Renal cortical epithelial cell (primary cell): ENCODE results near the gene CHKA. TPM values are rescaled to one million over a fixed set of nuclear protein-coding genes. Genes with fewer than 3 reads are reported as not detected.

Source experiments
- DNase-seq: peaks from one replicate; pipeline ENCODE4 v3.0.0-alpha.2; 2011; ENCODE audit warnings: low read depth
- total RNA-seq: library from RNA; depleted of rRNA; stranded (reverse); fragments of >200 nt; gene quantifications from 2 replicates; pipeline ENCODE4 v1.2.3, GENCODE V29; 2014

CHKA gene
- total RNA-seq, 1 donor from 2014 or later: 23.6 TPM

DNA sequence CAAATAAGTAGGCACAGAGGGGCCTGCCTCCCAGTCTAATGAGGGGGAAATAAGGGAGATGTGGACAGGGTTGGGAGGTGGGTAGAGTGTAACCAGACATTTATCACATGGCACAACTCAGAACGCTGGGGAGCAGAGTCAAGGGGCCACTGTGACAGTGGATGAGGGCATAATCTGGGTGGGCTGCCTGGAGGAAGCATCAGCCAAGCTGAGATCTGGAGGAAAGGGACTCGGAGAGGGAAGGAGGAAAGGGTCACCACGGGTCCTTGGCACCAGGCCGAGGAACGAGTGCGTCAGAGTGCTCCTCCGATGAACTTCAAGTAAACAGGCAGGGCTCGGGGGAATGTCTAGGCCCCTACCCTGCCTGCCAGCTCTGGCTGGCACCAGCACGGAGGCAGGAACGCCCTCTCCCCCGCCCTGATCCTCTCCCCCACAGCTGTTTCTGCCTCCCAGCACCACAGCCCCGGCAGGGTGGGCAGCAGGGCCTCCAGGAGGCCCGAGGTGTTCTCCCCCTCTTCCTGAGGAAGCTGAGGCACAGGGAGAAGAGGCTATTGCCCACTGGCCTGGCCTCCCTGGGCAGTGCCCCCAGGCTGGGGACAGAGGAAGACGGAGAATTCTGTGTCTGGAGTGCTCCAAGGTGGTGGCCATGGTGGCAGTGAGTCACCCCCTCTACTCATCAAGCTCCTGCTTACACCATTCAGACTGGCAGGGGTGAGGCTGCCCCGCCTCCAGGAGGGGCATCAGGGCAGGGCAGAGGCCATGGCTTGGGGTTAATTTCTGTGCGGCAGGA, 106.8 kb downstream of the CHKA start:
- DNase-seq: peak; percentile 96

DNA sequence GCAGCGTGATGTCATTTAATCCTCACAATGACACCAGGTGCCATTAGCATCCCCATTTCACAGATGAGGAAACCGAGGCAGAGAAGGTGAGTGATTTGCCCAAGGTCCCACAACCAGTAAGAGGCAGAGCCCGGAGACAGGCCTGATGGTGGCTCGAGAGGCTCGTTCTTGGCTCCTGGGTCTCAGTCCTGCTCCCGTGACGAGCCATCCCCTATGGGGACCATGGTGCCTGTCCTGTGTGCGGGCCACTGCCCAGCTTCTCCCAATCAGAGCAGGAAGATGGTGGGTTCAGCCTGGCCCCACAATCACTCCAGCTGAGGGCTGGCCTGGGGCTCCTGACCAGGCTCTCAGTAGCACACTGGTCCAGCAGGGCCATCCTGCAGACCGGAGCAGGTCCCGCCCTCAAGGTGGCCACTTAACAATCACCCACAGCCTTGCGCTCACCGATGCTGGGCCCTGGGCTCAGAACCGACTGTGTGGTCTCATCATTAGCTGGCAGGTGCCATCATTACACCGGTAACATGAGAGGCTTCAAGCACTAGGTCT, 107.5 kb downstream of the CHKA start:
- no peak for DNase-seq

DNA sequence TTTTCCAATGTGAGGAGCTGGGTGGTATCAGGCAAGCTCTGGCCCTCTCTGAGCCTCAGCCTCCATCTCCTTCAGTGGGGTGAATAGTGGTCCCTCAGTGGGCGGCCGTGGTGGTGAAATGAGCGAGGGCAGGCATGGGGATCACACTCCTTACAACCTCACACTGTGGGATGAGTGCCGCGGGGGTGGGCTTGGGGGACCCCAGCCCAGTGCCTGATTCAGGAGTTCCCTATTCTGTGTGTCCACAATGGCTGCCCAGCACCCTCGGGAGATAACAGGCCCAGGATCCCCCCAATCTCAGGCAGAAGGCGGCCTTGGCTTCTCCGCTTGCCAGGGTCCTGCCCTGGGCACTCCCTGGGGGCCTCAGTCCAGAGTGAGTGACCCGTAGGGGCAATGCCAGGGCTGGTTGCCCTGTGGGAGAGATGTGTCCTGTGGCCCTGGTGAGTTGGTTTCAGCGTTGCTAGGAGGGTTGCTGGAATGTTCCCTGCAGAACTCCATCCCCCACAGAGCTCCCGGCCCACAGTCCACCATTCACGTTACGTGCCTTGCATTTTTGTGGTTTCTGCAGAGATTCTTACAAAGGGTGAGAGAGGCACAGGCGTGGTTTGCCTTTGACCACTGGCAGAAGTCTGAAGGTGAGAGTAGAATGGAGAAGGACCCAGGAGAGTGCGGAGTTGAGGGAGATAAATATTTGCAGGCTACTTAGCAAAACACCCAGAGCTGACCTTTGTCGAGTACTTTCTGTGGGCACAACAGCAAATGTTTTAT, 108.2 kb downstream of the CHKA start:
- peak; percentile 99 for DNase-seq

DNA sequence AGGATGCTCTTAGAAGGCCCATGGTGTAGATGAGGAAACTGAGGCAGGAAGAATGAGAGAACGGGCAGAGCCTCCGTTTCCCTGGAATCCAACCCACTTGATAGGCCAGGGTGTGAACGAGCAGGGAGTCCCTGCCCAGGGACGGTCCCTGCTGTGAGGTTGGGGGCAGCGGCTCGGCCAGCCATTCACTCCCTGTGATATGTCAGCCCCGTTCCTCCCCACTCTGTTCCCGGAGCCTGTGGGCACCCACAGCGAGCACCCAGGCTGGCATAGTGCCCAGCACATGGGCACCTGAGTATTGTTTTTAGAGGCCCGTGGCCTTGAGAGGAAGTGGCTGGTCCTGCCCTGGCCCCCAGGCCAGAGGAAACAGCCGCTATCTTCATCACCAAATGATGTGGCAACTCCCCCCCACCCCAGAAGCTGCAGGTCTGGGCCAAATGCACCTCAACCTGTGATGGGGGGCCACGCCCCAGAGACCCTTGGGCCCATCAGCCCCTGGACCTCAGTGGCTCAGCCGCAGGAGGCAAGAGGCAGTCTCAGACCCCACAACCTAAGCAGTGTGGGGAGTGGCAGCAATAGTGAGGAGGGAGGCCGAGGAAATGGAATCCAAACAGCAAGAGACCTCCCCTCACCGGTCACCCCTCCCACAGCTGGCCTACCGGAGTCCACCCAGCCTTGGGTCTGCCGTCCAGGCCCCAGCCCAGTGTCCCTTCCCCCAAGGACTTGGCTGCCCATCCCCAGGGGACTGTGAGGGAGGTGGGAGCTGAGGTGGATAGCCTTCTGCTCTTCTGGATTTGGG, 108.9 kb downstream of the CHKA start:
- DNase-seq: peak; percentile 29

DNA sequence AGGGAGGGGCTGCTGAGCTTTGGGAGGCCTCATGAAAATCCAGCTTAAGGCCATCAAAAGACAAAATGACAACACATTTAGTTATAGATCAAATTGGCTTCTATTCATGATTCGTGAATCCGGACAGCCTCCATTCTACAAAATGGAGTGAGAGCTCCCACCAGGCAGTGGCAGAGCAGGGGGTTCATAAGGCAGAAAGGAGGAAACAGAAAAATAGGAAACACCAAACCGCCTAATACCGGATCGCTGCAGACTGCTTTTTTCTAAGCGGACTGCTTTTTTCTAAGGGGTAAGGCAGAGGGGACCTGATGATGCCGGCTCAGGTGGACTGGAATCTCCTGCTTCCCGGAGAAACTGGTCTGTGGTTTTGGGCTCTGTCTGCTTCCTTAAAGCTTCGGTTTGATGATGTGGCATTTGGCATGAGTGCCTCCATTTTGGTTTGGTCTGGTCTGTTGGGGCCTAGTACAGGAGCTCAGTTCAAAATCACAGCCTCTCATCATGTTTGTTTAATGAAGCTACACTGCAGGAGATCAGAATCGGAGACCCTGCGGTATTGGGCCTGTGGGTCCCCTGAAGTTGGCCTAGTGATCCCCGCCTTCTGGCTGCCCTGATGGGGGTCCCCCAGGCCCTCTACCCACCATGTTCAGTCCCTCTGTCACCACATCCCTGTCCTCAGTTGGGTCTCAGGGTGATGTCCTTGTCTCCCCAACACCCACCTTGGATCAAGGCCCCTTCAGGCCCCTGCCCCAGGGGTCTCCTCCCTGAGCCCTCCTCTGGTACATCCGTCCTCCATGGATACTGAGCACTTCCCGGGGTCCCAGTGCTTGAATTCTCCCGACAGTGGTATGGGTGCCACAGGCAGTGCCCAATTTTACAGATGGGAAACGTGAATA, 109.9 kb downstream of the CHKA start:
- DNase-seq: no peak

DNA sequence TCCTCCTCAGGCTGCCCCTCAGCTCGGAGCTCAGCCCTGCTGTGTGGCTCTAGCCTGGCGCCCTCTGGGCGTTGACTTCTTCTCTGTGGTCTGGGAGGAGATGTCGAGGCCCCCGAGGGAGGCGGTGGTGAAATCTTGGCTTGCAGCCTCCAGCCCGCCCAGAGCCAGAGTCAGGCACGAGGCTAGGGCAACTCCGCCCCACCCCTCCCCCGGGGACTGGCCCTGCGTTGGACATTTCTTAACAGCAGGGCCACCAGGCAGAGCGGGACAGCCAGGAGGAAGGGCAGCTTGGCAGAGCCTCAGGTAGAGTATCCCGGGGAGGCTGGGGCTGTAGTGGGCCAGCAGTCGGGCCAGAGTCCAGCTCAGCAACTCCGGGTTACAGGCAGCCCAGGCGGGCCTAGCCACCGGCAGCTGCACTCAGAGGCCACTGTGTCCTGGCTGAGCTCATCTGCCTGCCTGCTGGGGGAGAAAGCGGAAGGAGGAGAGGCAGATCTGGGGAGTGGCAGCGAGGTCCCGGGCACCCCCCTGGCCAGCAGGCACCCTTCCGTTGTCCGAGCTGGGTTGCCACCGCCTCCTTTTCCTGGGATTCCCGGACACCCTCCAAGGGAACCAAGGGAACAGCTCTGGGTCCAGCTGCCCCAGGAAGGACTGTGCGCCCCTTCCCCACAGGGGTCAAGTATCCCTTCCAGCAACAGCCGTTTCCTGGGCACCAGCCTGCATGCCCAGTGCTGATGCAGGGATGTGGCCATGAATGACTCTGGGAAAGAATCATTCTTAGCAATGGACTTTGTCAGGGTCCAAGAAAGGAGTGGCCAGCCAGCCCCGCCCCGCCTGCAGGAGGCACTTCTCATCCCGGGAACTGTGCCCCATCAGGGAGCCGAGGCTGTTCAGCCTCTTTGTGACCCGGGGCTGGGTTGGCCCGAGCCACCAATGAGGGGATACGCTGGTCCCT, 110.8 kb downstream of the CHKA start, which contains the start of gene ALDH3B1:
Gene ALDH3B1 (plus strand): TSS at position 238 of the 952 bp plus-strand sequence. CDS start 4,971 bp downstream, outside the sequence.
- peak; percentile 82 for DNase-seq

DNA sequence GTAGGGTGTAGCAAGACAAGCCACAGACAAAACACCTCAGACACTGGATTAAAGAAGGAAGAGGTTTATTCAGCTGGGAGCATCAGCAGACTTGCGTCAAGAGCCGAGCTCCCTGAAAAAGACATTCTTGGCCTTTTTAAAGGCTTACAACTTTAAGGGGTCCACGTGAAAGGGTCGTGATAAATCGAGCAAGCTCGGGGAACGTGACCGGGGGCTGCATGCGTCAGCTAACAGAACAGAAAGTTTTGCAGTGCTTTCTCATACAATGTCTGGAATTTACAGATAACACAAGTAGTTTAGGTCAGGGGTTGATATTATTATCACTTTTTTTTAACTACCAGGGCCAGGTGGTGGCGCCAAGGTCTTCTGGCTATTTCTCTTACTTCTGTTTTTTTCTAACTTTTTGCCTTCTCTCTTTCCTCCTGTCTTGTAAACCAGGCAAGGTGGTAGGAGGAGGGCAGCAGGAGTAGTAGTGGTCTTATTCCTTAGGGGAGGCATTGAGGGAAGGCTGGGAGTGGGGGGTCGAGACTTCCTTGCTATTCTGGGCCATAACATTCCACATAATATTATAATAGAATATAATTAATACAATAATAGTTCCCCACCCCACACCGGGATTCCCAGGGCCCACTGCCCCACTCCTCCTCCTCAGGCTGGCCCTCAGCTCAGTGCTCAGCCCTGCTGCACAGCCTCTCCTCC, 111.6 kb downstream of the CHKA start:
- peak; percentile 74 for DNase-seq

DNA sequence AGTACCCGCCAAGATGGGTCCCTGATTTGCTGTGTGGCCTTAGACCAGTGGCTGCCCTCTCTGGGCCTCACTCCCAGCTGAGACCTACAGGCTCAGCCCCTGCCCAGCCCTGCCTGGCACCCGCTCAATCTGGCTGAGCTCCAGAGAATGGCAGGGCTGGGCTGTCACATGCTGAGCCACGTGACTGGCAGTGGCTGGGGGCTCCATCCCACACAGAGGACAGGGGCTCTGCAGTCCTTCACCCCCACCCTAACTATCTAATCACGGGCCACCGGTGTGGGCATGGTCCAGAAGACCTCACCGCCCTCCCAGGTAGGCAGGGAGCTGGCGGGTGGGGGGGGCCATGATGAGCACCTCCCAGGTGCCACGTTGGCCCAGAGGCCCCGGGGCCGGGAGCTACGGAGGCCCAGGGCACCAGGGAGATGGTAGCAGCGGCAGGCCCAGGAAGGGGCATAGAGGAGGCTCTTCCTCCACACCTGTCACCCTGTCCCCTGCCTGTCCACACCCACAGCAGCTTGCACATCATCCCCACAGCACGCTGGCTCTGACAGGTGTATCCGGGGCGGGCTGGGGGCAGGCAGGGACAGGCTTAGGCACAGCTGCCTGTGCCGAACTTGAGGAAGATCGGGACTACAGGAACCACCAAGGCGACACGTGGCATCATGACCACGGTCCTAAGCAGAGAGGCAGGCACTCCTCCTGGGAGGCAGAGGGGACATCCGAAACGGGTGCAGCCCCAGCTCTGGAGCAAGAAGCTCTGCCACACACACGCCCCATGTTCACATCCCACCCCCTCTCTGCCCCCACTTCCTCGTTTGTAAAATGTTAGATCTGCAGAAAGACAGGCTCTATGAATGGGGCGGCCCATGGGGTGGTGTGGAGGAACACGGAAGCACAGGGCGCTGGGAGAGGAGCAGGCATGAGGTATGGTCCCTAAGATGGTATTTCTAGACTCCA, 112.5 kb downstream of the CHKA start:
- DNase-seq: no peak

DNA sequence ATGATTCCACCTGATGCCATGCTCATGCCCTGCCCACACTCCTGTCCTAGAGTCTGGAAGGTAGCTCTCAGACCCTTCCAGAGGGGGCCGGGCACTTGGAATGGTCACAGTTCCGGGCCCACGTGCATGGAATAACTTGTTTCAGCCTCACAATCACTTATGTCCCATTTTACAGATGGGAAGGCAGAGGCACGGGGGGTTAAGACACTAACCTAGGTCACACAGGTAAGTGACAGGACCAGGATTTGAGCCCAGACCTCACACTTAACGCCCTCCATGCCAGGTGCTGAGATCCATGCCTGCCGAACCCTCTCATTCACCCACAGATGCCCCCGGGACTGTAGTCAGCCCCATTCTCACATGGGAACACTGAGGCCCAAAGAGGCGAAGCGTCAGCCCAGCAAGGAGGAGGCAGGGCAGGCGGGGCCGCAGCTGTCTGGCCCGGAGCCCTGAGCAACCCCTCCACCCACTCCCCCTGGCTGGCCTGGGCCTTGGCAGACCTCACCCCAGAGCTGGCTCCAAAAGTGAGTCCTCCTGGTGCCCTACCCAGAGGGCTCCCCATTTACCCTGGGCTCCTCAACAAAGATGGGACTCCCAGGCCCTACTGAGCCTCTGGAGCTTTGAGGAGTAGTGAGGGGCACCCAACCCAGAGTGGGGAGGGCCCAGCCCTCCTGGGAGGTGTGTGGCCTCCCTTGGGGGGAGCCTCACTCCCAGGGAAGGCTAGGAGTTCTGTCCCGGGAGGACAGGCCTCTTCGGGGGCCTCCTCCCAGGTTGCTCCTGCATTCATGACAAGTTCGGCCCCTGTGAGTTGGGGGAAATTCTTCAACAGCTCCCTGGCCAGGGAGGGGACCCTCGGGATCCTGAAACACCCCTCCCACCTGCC, 113.4 kb downstream of the CHKA start:
- no peak for DNase-seq

DNA sequence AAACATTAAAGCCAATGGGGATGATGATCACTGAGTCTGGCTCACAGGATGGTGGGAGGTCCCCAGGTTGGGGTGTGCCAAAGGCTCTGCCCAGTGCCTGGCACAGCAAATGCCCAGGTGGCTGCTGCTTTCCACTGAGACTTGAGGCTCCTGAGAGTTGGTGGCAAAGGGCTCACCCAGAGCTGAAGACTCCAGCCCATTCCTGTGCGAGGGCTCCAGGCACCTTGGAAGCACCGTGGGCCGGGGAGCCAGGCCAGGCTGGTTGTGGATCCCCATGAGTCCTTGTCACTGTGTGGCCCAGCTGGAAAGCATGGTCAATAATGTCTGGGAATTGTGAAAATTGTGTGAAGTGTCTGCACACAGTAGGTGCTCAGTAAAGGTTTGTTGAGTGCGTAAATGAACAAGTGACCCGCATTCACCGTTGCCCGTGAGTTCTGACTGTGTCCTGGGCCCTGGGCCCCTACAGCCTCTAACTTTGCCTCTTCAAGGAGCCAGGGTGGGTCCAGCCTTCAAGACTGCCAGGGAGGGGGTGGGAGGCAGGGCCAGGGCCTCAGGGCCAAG, 114.5 kb downstream of the CHKA start:
- no peak for DNase-seq

DNA sequence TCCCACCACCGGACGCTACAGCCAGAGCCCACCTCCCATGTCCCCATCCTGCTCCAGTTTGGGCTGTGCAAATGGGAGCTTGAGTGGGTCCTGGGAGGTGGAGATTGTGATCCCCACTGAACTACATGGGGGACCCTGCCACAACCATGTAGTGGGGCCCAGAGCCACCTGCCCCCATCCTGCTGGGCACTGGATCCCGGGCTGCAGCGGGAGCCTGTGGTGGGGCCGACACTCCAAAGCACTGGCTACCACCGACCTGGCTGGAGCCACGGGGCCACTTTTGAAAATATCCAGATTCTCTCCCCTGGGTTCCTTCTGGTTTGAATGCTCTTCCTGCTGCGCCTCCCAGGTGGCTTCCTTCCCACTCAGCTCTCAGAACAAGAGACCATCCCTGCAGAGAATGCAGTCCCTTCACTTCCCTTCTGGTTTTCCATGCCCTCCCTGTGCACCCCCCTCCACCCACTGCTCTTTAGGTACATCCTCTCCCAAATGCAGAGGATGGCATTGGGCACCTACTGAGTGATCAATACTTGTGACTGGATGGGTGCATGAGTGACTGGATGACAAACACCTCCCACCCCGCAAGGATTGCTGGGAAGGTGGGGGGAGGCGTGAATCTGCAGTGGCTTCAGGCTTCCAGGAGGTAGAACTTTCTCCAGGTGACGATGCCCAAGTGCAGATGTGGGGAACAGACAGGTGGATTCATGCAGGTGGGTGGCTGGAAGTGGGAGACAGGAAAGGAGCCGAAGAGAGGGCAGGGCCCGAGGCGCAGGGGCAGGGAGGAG, 116.4 kb downstream of the CHKA start:
- no peak for DNase-seq

DNA sequence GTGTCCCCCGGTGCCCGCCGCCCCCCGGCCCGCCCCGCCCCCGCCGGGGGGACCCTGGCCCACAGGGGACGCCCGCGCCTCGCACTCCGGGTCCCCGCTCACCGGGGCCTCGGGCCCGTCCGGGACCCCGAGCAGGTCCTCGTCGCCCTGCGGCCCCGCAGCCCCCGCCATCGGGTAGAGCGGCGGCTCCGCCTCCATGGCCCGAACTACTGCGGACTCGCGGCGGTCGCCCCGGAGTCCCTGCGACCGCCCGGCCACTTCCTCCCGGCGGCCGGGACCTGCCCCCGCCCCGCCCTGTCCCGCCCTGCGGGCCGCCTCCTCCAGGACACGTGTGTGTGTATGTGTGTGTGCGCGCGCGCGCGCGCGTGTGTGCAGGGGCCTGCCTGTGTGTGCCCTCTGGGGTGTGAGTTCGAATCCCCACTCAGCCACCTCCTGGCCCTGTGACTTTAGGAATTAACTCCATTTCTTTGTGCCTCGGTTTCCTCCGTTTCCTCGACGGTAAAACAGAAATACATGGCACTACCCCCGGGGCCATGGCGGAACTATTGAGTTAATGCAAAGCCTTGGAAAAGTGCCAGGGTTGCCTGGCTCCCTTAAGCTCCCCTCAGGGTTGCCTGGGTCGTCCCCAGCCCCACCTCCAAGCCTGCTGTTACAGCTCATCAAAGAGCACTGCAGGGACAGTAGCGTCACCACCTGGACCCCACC, 117.2 kb downstream of the CHKA start, which contains the start of gene UNC93B1:
Gene UNC93B1 (minus strand): TSS at position 252 of the 705 bp plus-strand sequence. CDS start 54 bp downstream, at position 198.
- DNase-seq: peak; percentile 55

DNA sequence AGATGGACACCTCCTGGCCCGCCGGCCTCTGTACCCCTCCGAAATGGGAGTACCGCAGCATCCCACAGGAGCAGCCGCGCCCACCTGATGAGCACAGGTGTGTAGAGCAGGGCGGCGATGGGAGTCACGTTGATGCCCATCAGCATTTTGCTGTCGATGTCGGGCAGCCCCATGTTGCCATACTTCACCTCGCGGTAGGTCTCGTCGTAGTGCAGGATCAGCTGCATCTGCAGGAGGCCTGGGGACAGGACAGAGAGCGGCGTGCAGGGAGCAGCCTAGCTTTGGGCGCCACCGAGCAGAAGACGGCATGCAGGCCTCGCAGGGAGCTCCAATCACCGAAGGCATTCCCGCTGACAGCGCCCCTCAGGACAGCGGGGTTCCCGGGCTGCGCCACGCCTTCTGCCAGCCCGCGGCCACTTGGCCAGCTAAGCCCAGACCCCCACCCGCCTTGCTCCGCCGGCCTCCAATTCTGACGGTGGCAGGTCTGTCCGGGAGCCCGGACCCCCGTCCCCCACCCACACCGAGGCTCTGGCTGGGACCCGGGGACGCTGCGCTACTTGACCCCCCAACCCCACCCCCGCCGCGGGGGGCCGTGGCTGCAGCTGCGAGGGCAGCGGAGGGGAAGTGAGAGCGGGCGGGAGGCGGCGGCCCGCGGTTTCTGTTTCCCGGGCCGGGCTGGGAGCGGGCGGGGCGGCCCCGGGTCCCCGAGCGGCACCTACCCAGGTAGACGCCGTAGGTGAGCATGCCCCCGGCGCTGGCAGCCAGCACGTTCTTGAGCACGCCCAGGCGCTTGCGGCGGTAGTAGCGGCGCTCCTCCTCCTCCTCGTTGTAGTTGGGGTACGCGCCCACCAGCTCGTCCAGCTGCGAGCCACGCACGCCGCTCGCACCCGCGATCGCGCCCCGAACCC, 118.0 kb downstream of the CHKA start:
- no peak for DNase-seq
